GM21576 (cell line): Measurements from ENCODE around the gene C2.
"Not testable (repeated sequence)": the region's sequence is repeated elsewhere in the genome, so short reads cannot be mapped to it uniquely, and the experiment has no call there.

Experiments used
- ATAC-seq: cut with Tn5 transposase; IDR thresholded peaks from one replicate; pipeline ENCODE4 v1.9.1; 2021; ENCODE audit warnings: mild to moderate bottlenecking, moderate library complexity; ENCODE audit not compliant: unreplicated experiment

Gene C2

DNA sequence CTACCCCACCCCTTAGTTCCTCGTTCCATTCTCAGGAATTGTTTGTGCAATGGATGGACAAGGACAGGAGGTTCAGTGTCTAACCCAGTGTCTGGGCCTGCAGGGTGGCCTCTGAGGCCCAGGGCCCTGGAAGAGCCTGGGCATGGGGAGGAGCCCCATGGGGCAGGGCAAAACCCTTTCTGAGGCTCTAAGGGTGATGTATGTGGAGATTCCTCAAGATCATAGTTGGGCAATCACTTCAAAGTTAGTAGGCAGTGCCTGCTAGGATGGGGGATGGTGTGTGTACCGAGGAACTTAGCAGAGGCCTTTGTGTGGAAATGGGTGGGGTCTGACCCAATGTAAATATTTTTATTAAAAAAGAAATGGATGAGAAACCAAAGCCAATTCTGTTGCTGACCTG is 6.7 kb upstream of the C2 start:
- ATAC-seq: no peak

GRCh38 chr6:31922942-31923341 is 4.6 kb upstream of the C2 start:
- no peak for ATAC-seq

- no peak for ATAC-seq
These were observed 550 bp downstream of the C2 start for GRCh38 chr6:31927863-31928671.

GRCh38 chr6:31928672-31928939 is 1.1 kb downstream of the C2 start:
- ATAC-seq: no peak

DNA sequence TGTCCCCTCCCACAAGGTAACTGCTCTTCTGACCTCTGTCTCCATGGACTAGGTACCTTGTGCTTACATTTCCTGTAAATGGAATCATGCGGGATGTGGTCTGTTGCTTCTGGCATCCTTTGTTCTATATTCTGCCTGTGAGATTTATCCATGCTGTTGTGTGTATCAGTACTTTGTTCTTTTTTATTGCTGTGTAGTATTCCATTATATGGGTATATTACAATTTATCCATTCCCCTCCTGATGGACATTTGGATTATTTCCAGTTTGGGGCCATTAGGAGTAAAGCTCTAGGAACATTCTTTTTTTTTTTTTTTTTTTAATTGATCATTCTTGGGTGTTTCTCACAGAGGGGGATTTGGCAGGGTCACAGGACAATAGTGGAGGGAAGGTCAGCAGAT is 3.4 kb downstream of the C2 start:
- ATAC-seq: no peak

- not testable (repeated sequence) for ATAC-seq
These were observed 4.6 kb downstream of the C2 start for GRCh38 chr6:31932137-31932536.

- no peak for ATAC-seq
These were observed 6.0 kb downstream of the C2 start for GRCh38 chr6:31933537-31933936.

- no peak for ATAC-seq
These were observed 7.5 kb downstream of the C2 start for GRCh38 chr6:31935021-31935420.

DNA sequence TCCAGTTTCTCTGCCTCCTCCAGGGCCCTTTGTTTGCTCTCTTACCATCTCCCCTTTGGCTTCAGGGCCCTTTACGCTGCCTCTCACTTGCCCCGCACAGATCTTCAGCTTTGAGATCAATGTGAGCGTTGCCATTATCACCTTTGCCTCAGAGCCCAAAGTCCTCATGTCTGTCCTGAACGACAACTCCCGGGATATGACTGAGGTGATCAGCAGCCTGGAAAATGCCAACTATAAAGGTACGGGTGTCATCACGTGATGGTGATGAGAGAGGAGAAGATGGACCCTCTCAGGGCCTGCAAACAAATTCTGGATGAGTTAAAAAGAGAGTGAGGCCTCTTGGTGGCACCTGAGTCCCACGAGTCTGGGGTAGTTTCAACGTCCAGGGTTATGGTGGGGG is 8.3 kb downstream of the C2 start:
- no peak for ATAC-seq

GRCh38 chr6:31940256-31940664 is 12.7 kb downstream of the C2 start:
- ATAC-seq: no peak

- ATAC-seq: no peak
These were observed 16.2 kb downstream of the C2 start for GRCh38 chr6:31943742-31944141.

- no peak for ATAC-seq
These were observed 17.6 kb downstream of the C2 start for GRCh38 chr6:31945154-31945506.

DNA sequence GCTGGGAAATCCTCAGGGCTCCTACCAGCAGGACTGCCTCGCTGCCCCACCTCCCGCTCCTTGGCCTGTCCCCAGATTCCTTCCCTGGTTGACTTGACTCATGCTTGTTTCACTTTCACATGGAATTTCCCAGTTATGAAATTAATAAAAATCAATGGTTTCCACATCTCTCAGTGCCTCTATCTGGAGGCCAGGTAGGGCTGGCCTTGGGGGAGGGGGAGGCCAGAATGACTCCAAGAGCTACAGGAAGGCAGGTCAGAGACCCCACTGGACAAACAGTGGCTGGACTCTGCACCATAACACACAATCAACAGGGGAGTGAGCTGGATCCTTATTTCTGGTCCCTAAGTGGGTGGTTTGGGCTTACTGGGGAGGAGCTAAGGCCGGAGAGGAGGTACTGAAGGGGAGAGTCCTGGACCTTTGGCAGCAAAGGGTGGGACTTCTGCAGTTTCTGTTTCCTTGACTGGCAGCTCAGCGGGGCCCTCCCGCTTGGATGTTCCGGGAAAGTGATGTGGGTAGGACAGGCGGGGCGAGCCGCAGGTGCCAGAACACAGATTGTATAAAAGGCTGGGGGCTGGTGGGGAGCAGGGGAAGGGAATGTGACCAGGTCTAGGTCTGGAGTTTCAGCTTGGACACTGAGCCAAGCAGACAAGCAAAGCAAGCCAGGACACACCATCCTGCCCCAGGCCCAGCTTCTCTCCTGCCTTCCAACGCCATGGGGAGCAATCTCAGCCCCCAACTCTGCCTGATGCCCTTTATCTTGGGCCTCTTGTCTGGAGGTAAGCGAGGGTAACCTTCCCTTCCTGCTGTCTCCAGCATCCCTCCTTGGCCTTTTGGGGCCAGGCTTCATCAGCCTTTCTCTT is 18.2 kb downstream of the C2 start, which contains the start of gene CFB:
TSS of gene CFB (plus strand) at position 589 of the 863 bp plus-strand sequence. CDS start at position 716, 127 bp downstream.
- ATAC-seq: no peak

DNA sequence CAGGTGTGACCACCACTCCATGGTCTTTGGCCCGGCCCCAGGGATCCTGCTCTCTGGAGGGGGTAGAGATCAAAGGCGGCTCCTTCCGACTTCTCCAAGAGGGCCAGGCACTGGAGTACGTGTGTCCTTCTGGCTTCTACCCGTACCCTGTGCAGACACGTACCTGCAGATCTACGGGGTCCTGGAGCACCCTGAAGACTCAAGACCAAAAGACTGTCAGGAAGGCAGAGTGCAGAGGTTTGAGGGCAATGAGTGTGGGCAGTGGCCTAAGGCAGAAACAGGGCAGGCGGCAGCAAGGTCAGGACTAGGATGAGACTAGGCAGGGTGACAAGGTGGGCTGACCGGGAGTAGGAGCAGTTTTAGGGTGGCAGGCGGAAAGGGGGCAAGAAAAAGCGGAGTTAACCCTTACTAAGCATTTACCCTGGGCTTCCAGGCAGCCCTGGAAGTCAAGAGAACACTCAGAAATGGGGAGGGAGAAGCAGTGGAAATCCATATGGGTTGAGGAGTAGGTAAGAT is 18.9 kb downstream of the C2 start:
- ATAC-seq: no peak

- ATAC-seq: no peak
These were observed 19.7 kb downstream of the C2 start for GRCh38 chr6:31947070-31947675.

DNA sequence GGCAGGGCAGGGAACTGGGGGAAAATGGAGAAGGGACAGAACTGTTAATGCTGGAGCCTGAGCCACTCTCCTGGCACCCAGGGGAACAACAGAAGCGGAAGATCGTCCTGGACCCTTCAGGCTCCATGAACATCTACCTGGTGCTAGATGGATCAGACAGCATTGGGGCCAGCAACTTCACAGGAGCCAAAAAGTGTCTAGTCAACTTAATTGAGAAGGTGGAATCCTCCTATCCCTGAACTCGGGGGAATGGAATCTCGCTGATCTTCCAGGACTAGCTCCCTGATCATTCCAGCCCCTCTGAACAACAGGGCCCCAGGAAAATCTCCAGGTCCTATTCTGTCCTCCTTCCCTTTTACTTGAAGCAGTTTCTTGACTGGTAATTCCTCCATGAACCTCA is 20.3 kb downstream of the C2 start:
- ATAC-seq: no peak

GRCh38 chr6:31948306-31948705 is 20.8 kb downstream of the C2 start:
- ATAC-seq: no peak

DNA sequence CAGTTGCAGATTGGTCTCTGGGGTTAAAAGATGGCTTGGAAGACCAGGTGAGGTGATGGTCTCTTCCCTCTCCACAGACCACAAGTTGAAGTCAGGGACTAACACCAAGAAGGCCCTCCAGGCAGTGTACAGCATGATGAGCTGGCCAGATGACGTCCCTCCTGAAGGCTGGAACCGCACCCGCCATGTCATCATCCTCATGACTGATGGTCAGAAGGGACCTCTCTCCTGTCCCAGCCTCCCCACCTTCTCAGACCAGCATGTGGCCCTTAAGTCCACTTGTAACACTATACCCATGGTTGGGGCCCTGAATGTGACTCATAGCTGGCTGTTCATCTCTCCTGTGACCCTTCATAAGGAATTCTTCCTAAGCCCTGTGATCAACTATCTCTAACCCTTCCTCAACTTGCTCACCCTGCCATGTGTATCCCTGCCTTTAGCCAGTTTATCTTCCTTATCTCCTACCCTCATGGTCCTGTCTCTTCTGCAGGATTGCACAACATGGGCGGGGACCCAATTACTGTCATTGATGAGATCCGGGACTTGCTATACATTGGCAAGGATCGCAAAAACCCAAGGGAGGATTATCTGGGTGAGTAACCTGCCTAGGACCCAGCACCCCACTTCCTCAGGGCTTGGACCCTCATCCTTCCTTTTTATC is 21.4 kb downstream of the C2 start:
- ATAC-seq: no peak

DNA sequence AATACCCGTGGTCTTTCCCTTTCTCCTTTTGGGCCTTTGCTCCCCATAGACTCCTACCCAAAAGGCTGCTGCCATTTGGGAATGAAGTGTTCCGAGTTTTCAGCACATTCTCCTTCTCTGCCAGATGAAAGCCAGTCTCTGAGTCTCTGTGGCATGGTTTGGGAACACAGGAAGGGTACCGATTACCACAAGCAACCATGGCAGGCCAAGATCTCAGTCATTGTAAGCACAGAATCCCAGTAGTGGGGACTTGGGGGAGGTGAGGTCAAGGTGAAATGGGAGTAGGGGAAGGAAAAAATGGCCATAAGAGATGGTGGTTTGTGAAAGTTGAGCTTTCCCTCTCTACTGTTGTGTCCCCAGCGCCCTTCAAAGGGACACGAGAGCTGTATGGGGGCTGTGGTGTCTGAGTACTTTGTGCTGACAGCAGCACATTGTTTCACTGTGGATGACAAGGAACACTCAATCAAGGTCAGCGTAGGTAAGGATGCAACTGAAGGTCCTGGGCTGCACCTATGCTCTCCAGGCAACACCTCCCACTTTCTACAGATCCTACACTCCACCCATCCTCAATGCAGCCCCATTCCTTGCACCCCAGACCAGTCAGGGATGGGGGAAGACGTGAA is 22.5 kb downstream of the C2 start:
- ATAC-seq: no peak

- no peak for ATAC-seq
These were observed 24.8 kb downstream of the C2 start for GRCh38 chr6:31952140-31952805.
